GM18870 (cell line): Measurements from ENCODE around the gene PTN.
"Not testable (repeated sequence)": the region's sequence is repeated elsewhere in the genome, so short reads cannot be mapped to it uniquely, and the experiment has no call there.

Source experiments
- ATAC-seq: cut with Tn5 transposase; IDR thresholded peaks from one replicate; pipeline ENCODE4 v1.9.1; 2021; ENCODE audit warnings: moderate library complexity; ENCODE audit not compliant: unreplicated experiment

Gene PTN

GRCh38 chr7:137181619-137182018 lies 161.9 kb downstream of the PTN start:
- not testable (repeated sequence) for ATAC-seq
